ENCODE measurements around the gene PHF21B. TPM values are rescaled to one million over a fixed set of nuclear protein-coding genes. Genes with fewer than 3 reads are reported as not detected.

The PHF21B gene
- total and polyA plus RNA-seq, 12 donors: 0.07 to 0.98 (median 0.50) TPM; not detected in 4

- Histone ChIP-seq H3K36me3 (no peaks in the 10 kb centered on the region), H3K4me1 (peaks cover 0 to 11% (median 3%) of the 10 kb centered on the region in 9 donors), H3K9me3 (no peaks in the 10 kb centered on the region), H3K4me3 (no peak overlapping the region), H3K27ac (no peak overlapping the region), H3K27me3 (peaks cover 0 to 40% (median 4%) of the 10 kb centered on the region in 7 donors)
- intact Hi-C loops (cut with DNase I): loop anchor here in 1 of 10 donors (1.0 kb wide), 1 partner anchor 25 kb away; no protein-coding TSS in a partner anchor
- ATAC-seq (no peak), DNase-seq (no peak)
- no peak for TF ChIP-seq CTCF (IDR thresholded peaks at IDR 0.05)
- WGBS, 2 donors: 75 to 78% methylated on average over 9 of the region's 9 CpGs
Measured at GRCh38 chr22:44996120-44996519, 13.7 kb downstream of the PHF21B start.

GRCh38 chr22:44995715-44996114 is 14.1 kb downstream of the PHF21B start:
- no peak for TF ChIP-seq CTCF (IDR thresholded peaks at IDR 0.05)
- no peak for DNase-seq
- Histone ChIP-seq H3K4me3 (no peak overlapping the region), H3K36me3 (no peaks in the 10 kb centered on the region), H3K27ac (no peak overlapping the region), H3K27me3 (peaks cover 0 to 44% (median 4%) of the 10 kb centered on the region in 7 donors), H3K9me3 (no peaks in the 10 kb centered on the region), H3K4me1 (peaks cover 0 to 11% (median 3%) of the 10 kb centered on the region in 9 donors)
- 60 to 69% methylated on average over 14 of the region's 14 CpGs for WGBS, 2 donors
- intact Hi-C loops (cut with DNase I): loop anchor here in 1 of 10 donors (1.0 kb wide), 1 partner anchor 26 kb away; no protein-coding TSS in a partner anchor
- no peak for ATAC-seq

- Histone ChIP-seq H3K27ac (no peak overlapping the region), H3K9me3 (no peaks in the 10 kb centered on the region), H3K27me3 (peaks cover 0 to 46% (median 4%) of the 10 kb centered on the region in 7 donors), H3K4me3 (no peak overlapping the region), H3K36me3 (no peaks in the 10 kb centered on the region), H3K4me1 (peaks cover 0 to 11% (median 3%) of the 10 kb centered on the region in 9 donors)
- WGBS, 2 donors: 18 to 21% methylated on average over 7 of the region's 7 CpGs
- DNase-seq (peak in 1 of 2 donors; percentile 9), ATAC-seq (peak in 4 of 8 donors; percentile 57 to 73 (median 67))
- intact Hi-C loops (cut with DNase I): no loop called here
- TF ChIP-seq CTCF (IDR thresholded peaks at IDR 0.05): no peak
Measured at GRCh38 chr22:44995105-44995514, 14.7 kb downstream of the PHF21B start.

- WGBS, 2 donors: 61 to 72% methylated on average over 19 of the region's 19 CpGs
- DNase-seq (no peak), ATAC-seq (peak in 1 of 8 donors; percentile 10)
- TF ChIP-seq CTCF (IDR thresholded peaks at IDR 0.05): no peak
- peaks cover 0 to 11% (median 3%) of the 10 kb centered on the region in 9 donors for H3K4me1 ChIP-seq
- H3K27ac ChIP-seq: no peak overlapping the region
- H3K9me3 ChIP-seq: no peaks in the 10 kb centered on the region
- no peaks in the 10 kb centered on the region for H3K36me3 ChIP-seq
- peaks cover 0 to 46% (median 4%) of the 10 kb centered on the region in 7 donors for H3K27me3 ChIP-seq
- intact Hi-C loops (cut with DNase I): no loop called here
- H3K4me3 ChIP-seq: no peak overlapping the region
Measured at GRCh38 chr22:44994399-44995104, 15.3 kb downstream of the PHF21B start.

Measured in heart right ventricle (tissue), 16 donors.